GM19351 (cell line): ENCODE data around the gene CRYAA.
"Not testable (repeated sequence)": the region's sequence is repeated elsewhere in the genome, so short reads cannot be mapped to it uniquely, and the experiment has no call there.

ENCODE experiments used
- ATAC-seq: cut with Tn5 transposase; IDR thresholded peaks from one replicate; pipeline ENCODE4 v1.9.1; 2021; ENCODE audit warnings: mild to moderate bottlenecking, moderate library complexity; ENCODE audit not compliant: unreplicated experiment

CRYAA gene

GRCh38 chr21:43176621-43177020 lies 7.8 kb downstream of the CRYAA start:
- not testable (repeated sequence) for ATAC-seq

- not testable (repeated sequence) for ATAC-seq
These were observed 8.5 kb downstream of the CRYAA start for GRCh38 chr21:43177043-43177906.

DNA sequence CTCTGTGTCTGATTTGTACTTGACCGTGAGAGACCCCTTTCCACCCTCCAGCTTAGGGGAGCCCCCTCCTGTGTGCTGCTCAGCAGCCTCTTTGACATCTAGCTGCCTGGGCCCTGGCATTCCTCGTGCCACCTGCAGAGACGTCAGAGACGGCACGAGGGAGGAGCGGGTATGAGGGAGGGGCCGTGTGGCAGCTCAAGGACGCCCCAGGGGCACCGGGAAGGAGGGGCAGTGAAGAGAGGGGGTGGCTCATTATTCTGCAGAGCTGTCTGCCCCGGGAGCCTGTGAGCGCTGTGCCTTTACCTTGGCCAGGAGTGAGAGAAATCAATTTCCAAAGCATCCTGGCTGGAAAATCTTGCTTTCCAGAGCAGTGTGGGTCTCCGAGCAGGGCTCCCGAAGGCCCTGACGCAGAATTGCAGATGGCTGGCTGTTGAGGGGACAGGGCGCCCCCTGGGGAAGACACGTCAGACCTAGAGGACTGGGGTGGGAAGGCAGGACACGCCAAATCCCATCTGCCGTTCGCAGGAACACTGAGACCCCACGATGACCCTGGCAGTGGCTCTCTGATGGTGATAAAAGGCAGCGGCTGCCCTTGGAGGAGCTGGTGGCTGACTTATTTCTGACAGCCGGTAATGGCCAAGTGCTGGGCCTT lies 9.5 kb downstream of the CRYAA start:
- not testable (repeated sequence) for ATAC-seq

GRCh38 chr21:43181033-43181432 lies 12.2 kb downstream of the CRYAA start:
- not testable (repeated sequence) for ATAC-seq

DNA sequence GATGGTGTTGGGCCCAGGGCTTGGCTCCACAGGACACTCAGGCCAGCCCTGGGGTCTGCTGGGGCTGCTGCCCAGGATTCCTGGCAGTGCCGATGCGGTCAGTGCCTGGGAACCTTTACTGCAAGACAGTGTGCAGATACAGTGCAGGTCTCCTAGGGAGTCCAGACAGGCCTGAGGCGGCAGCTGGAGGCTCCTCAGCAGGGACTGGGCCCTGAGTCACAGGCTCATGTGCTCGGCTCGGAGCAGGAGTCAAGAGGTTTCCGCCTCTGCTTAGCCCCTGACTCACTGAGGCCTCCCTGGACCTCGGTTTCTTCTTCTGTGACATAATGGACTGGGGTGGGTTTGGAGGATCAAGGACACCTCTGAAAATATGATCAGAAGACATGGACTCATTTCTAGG lies 18.5 kb downstream of the CRYAA start:
- ATAC-seq, result not testable (repeated sequence)

- no peak for ATAC-seq
These were observed 18.9 kb downstream of the CRYAA start for GRCh38 chr21:43187715-43188114.

DNA sequence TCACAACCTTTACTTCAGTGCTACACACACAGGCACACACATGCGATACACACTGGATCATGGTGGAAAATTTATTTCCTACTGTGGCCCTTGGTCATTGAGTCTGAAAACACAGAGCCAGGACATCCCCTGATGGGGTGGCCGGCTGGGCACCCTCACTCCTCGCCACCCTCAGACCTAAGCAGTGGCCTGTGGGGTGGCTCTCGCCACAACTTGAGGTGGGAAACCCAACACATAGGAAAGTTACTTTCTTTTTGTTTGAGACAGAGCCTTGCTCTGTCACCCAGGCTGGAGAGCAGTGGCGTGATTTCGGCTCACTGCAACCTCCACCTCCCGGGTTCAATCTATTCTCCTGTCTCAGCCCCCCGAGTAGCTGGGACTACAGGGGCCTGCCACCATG lies 19.4 kb downstream of the CRYAA start:
- ATAC-seq, result no peak

DNA sequence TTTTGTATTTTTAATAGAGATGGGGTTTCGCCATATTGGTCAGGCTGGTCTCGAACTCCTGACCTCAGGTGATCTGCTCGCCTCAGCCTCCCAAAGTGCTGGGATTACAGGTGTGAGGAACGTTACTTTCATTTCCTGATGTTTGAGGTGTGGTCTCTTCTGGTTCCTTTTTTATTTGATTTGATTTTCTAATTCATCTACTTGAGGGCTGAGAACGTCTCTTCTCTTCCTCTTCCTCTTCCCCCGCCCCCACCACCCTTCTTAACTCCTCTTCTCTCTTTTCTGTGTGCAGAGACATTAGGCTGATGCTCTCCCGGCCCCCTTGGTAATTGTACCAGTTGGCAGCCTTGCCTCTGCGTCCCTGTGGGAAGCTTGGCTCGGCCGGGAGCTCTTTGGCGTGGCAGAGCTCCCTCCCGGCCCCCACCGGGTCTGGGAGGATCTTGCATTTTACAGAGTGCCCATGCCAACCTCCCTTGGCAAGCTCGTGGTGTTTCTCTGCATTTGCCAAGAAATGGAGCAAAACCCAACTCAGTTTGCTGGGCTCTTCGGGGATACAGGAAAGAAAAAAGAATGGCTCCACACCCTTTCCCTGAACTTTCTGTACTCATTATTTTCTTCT lies 19.9 kb downstream of the CRYAA start:
- ATAC-seq, result no peak

- ATAC-seq, result no peak
These were observed 21.1 kb downstream of the CRYAA start for GRCh38 chr21:43189936-43190335.

- no peak for ATAC-seq
These were observed 21.7 kb downstream of the CRYAA start for GRCh38 chr21:43190544-43190943.

DNA sequence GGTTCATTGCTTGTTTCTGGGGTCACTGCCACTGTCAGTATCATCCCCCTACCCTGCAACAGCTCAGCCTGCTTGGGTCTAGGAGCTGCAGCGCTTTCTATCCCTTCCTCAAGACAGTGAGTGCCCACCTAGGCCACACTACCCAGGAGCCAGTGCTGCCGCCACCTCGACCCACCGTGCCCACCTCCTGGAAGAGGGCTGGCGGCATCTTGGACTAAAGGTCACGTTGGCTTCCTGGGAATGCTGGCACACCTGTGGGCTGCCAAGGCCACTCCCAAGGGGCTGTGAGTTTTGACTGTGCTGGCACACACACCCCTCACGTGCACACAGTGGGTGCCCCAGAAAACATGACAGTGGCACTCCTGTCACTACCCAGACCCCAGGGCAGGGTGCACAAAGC lies 22.1 kb downstream of the CRYAA start:
- no peak for ATAC-seq

DNA sequence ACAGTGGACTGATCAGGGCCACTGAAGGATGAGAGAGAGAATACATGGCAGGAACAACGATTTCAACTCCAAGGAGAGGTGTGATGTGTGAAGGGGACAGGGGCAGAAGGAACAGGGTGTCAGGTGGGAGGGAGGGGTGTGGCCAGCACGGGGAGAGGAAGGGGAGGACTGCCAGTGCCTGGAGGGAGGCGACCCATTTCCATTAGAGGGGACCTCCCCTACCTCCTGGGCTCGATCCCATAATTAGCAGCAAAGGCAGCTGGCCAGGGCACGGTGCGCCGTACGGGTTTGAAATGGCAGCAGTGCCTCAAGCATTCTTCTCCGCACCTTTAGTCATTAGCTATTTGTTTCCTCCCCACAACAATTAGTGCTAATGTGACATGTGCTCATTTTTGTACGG lies 22.7 kb downstream of the CRYAA start:
- no peak for ATAC-seq

DNA sequence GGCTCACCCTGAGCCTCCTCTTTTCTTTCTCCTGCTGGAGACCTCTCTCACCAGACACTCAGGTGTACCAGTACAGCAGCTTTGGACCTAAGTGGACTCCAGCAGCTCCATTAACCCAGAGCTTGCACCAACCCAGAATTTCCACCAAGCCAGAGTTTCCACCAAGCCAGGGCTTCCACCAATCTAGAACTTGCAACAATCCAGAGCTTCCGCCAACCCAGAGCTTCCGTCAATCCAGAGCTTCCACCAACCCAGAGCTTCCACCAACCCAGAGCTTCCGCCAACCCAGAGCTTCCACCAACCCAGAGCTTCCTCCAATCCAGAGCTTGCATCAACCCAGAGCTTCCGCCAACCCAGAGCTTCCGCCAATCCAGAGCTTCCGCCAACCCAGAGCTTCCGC lies 23.2 kb downstream of the CRYAA start:
- ATAC-seq, result no peak

DNA sequence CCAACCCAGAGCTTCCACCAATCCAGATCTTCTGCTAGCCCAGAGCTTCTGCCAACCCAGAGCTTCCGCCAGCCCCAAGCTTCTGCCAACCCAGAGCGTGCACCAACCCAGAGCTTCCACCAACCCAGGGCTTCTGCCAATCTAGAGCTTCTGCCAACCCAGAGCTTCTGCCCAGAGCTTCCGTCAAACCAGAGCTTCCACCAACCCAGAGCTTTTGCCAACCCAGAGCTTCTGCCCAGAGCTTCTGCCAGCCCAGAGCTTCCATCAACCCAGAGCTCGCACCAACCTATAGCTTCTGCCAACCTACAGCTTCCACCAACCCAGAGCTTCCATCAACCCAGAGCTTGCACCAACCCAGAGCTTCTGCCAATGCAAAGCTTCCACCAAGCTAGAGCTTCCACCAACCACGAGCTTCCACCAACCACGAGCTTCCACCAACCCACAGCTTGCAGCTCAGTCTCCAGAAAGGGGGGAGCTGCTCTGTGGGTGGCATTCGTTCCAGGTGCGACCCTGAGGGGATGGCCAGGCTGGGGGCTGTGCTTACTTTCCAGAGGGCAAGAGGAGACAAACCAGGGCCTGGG lies 23.8 kb downstream of the CRYAA start:
- no peak for ATAC-seq

- ATAC-seq, result no peak
These were observed 24.4 kb downstream of the CRYAA start for GRCh38 chr21:43193088-43193650.

DNA sequence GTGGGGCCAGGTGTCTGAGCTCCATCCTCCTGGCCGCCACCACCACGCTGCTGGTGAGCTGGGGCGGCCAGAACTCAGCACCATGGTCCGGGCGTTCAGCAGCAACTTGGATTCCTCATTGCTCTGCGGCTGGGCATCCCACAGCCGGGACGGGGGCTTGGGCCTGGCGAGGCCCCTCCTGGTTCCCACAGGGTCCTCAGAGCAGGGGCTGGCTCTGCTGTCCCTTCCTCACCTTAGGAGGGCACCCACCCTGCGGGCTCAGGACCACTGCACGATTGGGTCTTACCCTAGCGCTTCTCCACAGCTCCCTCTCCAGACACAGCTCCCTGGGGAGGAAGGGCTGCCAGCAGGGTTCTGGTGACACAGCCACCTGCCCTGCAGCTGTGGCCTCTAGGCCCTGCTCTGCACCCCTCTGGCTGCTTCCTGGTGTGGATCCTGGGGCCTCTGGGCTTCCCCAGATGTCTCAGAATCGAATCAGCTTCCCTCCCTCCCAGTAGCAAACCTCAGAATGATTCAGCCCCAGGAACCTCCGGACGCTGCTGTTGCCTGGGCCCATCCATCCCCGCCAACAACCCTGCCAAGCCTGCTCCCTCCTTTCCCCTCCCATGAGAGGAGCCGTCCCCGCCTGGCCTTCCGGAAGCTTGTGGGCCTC lies 25.0 kb downstream of the CRYAA start:
- ATAC-seq, result no peak

DNA sequence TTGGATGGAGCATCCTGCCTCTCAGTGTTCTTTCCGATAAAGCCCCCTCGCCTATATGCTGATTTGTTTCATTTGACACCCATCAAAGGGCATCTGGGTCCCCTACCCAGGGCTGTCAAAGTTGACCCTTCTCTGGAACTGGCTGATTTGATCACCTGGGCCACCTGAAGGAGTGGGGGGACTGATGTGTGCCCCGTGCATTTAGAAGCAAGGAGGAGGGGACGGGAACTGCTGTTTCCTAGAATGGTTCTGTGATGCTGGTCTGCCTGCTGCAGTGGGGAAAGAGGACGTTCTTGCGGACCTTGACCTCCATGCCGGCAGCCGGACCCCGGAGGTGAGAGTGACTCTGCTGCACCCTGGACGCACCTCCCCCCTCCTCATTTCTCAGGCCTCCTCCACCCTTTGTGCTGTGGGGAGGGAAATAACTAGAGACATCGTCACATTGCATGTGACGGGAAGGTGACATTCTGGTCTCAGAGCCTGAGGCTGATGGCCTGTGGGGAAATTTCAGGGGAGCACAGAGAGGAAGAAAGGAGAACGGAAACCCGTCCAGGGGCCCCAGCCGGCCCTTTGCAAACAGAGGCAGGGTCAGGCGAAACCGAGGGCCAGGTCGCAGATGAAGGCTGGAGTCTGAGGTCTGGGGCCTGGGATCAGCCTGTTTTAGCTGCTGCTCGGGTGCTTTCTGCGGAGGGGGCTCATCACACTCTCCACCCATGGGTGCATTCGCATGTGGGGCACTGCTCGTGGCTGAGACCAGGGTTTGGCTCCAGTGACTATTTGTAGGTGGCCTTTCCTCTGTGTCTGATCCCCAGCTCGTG lies 25.7 kb downstream of the CRYAA start:
- ATAC-seq, result no peak

- ATAC-seq, result no peak
These were observed 26.6 kb downstream of the CRYAA start for GRCh38 chr21:43195121-43196021.

GRCh38 chr21:43196826-43197225 lies 28.0 kb downstream of the CRYAA start:
- no peak for ATAC-seq
